Ramos (cell line): ENCODE results near the gene APOC4.
"Not testable (repeated sequence)": the region's sequence is repeated elsewhere in the genome, so short reads cannot be mapped to it uniquely, and the experiment has no call there.

ENCODE experiments used
- in situ Hi-C: fragments of 300-500 bp; cut with MboI; formaldehyde crosslinking; loops from one replicate; pipeline ENCODE4 v1.14.3; 2022; ENCODE audit warnings: low sequenced_read_pairs; ENCODE audit not compliant: unreplicated experiment

The APOC4 gene

GRCh38 chr19:44913512-44914432, 28.3 kb upstream of the APOC4 start:
- in situ Hi-C loops, result not testable (repeated sequence)

- in situ Hi-C loops, result not testable (repeated sequence)
Observed at GRCh38 chr19:44914433-44915206, 27.4 kb upstream of the APOC4 start, which contains the start of gene APOC1. TSS of gene APOC1 (plus strand) at chr19:44914608. CDS start at chr19:44914892, 284 bp downstream.

- in situ Hi-C loops, result no loop called here
Observed at GRCh38 chr19:44924243-44924725, 17.8 kb upstream of the APOC4 start.

- in situ Hi-C loops, result no loop called here
Observed at GRCh38 chr19:44925114-44925891, 16.7 kb upstream of the APOC4 start.

- in situ Hi-C loops, result not testable (repeated sequence)
Observed at GRCh38 chr19:44926245-44927077, 15.6 kb upstream of the APOC4 start.

GRCh38 chr19:44927746-44928145, 14.3 kb upstream of the APOC4 start:
- in situ Hi-C loops, result no loop called here

GRCh38 chr19:44930088-44930487, 11.9 kb upstream of the APOC4 start:
- in situ Hi-C loops, result no loop called here

- in situ Hi-C loops, result no loop called here
Observed at GRCh38 chr19:44931541-44931940, 10.5 kb upstream of the APOC4 start.

GRCh38 chr19:44939668-44940067, 2.4 kb upstream of the APOC4 start:
- in situ Hi-C loops, result no loop called here

GRCh38 chr19:44943801-44944249, 1.8 kb downstream of the APOC4 start:
- in situ Hi-C loops, result no loop called here

GRCh38 chr19:44947041-44947581, 5.1 kb downstream of the APOC4 start:
- in situ Hi-C loops, result no loop called here

- in situ Hi-C loops, result no loop called here
Observed at GRCh38 chr19:44948237-44948636, 6.2 kb downstream of the APOC4 start.

GRCh38 chr19:44948763-44949374, 6.8 kb downstream of the APOC4 start:
- in situ Hi-C loops, result no loop called here

GRCh38 chr19:44949550-44949949, 7.5 kb downstream of the APOC4 start:
- in situ Hi-C loops, result no loop called here

GRCh38 chr19:44951179-44952159, 9.4 kb downstream of the APOC4 start:
- in situ Hi-C loops, result no loop called here

- in situ Hi-C loops, result no loop called here
Observed at GRCh38 chr19:44954278-44954648, 12.2 kb downstream of the APOC4 start.

GRCh38 chr19:44954649-44955504, 12.8 kb downstream of the APOC4 start, which contains the start of gene CLPTM1:
TSS of gene CLPTM1 (plus strand) at chr19:44955380. CDS start at chr19:44955396, 16 bp downstream.
- in situ Hi-C loops, result no loop called here
